Astrocyte (in vitro differentiated cells and primary cell): ENCODE results near the gene AUTS2. TPM values are rescaled to one million over a fixed set of nuclear protein-coding genes. Genes with fewer than 3 reads are reported as not detected.
"Not testable (repeated sequence)": the region's sequence is repeated elsewhere in the genome, so short reads cannot be mapped to it uniquely, and the experiment has no call there.

ENCODE experiments used
- DNase-seq: peaks from one replicate; pipeline ENCODE4 v3.0.0-alpha.2; 2010; ENCODE audit warnings: low read depth
- FAIRE-seq: peaks from 2 replicates; lab custom pipeline; 2011; peaks lifted over from hg19 to GRCh38; lab: Jason Lieb, UNC
- H2AFZ ChIP-seq: 2 replicates; pipeline ENCODE4 v1.6.0; 2012; ENCODE audit warnings: low read depth, low read length, inconsistent platforms
- H3K27ac ChIP-seq: 2 replicates; pipeline ENCODE4 v1.5.1; 2011; ENCODE audit warnings: low read depth, low read length, inconsistent platforms
- H3K27me3 ChIP-seq: 2 replicates; pipeline ENCODE4 v1.6.0; 2011; ENCODE audit warnings: low read length, inconsistent platforms; ENCODE audit not compliant: insufficient read depth
- H3K36me3 ChIP-seq: 2 replicates; pipeline ENCODE4 v1.5.1; 2011; ENCODE audit warnings: low read length, inconsistent platforms; ENCODE audit not compliant: insufficient read depth
- H3K4me1 ChIP-seq: 2 replicates; pipeline ENCODE4 v1.5.1; 2011; ENCODE audit warnings: low read length, inconsistent platforms; ENCODE audit not compliant: insufficient read depth
- H3K4me2 ChIP-seq: 2 replicates; pipeline ENCODE4 v1.6.0; 2012; ENCODE audit warnings: low read length, inconsistent platforms
- H3K4me3 ChIP-seq: 2 replicates; pipeline ENCODE4 v1.5.1; 2011; ENCODE audit warnings: low read depth, mild to moderate bottlenecking, low read length, inconsistent platforms; ENCODE audit not compliant: insufficient read depth
- H3K79me2 ChIP-seq: 2 replicates; pipeline ENCODE4 v1.6.0; 2012; ENCODE audit warnings: mild to moderate bottlenecking, low read length, inconsistent platforms; ENCODE audit not compliant: insufficient read depth
- H3K9ac ChIP-seq: 2 replicates; pipeline ENCODE4 v1.6.0; 2012; ENCODE audit warnings: mild to moderate bottlenecking, low read length, inconsistent platforms
- H3K9me3 ChIP-seq: 2 replicates; pipeline ENCODE4 v1.5.1; 2012; ENCODE audit warnings: low read depth, mild to moderate bottlenecking, low read length, inconsistent platforms; ENCODE audit not compliant: insufficient read depth
- H4K20me1 ChIP-seq: 2 replicates; pipeline ENCODE4 v1.6.0; 2012; ENCODE audit warnings: low read length, inconsistent platforms; ENCODE audit not compliant: insufficient read depth
- H3K27ac Mint-ChIP-seq: one replicate; pipeline ENCODE4 v1.8.0; 2021; ENCODE audit warnings: mild to moderate bottlenecking, mixed read lengths; ENCODE audit not compliant: unreplicated experiment
- H3K27me3 Mint-ChIP-seq: one replicate; pipeline ENCODE4 v1.8.0; 2021; ENCODE audit warnings: low read depth, mixed read lengths; ENCODE audit not compliant: unreplicated experiment
- H3K36me3 Mint-ChIP-seq: one replicate; pipeline ENCODE4 v1.8.0; 2021; ENCODE audit warnings: low read depth, mixed read lengths; ENCODE audit not compliant: unreplicated experiment
- H3K4me1 Mint-ChIP-seq: one replicate; pipeline ENCODE4 v1.8.0; 2021; ENCODE audit warnings: low read depth, mixed read lengths; ENCODE audit not compliant: unreplicated experiment
- H3K4me3 Mint-ChIP-seq: one replicate; pipeline ENCODE4 v1.8.0; 2021; ENCODE audit warnings: mild to moderate bottlenecking, moderate library complexity, mixed read lengths; ENCODE audit not compliant: unreplicated experiment
- H3K9me3 Mint-ChIP-seq: one replicate; pipeline ENCODE4 v1.8.0; 2021; ENCODE audit warnings: mild to moderate bottlenecking, mixed read lengths; ENCODE audit not compliant: unreplicated experiment
- CTCF ChIP-seq: IDR thresholded peaks from 2 replicates; pipeline ENCODE4 v1.5.1; 2011; ENCODE audit warnings: low read depth, mild to moderate bottlenecking, inconsistent platforms, low read length, moderate library complexity; ENCODE audit not compliant: insufficient read depth
- EZH2 ChIP-seq: IDR thresholded peaks from 2 replicates; pipeline ENCODE4 v1.6.1; 2012; ENCODE audit warnings: mild to moderate bottlenecking, low read length, inconsistent platforms; ENCODE audit not compliant: insufficient read depth
- total RNA-seq: library from RNA; stranded (reverse); gene quantifications from 2 replicates; pipeline ENCODE4 v1.2.1, GENCODE V29; 2021

Gene AUTS2
- total RNA-seq, 1 donor from 2014 or later, result 73.2 TPM

GRCh38 chr7:70592171-70592570 is 993.9 kb downstream of the AUTS2 start:
- Histone ChIP-seq H3K27me3 (peaks cover 12% of the 10 kb centered on the region), H3K27ac (no peak overlapping the region), H3K4me2 (no peak overlapping the region), H3K9ac (no peak overlapping the region), H3K4me3 (no peak overlapping the region), H4K20me1 (peaks cover 8% of the 10 kb centered on the region), H3K4me1 (peaks cover 5% of the 10 kb centered on the region), H3K79me2 (no peaks in the 10 kb centered on the region), H3K9me3 (no peaks in the 10 kb centered on the region), H2AFZ (no peak overlapping the region), H3K36me3 (no peaks in the 10 kb centered on the region)
- H3K27me3 Mint-ChIP-seq, result peaks cover 20% of the 10 kb centered on the region
- H3K27ac Mint-ChIP-seq, result no peak overlapping the region
- FAIRE-seq (no peak), DNase-seq (no peak)
- no peak for TF ChIP-seq EZH2
- H3K9me3 Mint-ChIP-seq, result no peaks in the 10 kb centered on the region
- H3K4me1 Mint-ChIP-seq, result peaks cover 15% of the 10 kb centered on the region
- H3K36me3 Mint-ChIP-seq, result no peaks in the 10 kb centered on the region
- no peak overlapping the region for H3K4me3 Mint-ChIP-seq

- H3K27me3 Mint-ChIP-seq, result peaks cover 35% of the 10 kb centered on the region
- Histone ChIP-seq H3K79me2 (no peaks in the 10 kb centered on the region), H3K4me2 (no peak overlapping the region), H3K36me3 (no peaks in the 10 kb centered on the region), H3K9me3 (no peaks in the 10 kb centered on the region), H3K4me1 (peaks cover 5% of the 10 kb centered on the region), H2AFZ (no peak overlapping the region), H3K27me3 (peaks cover 27% of the 10 kb centered on the region), H3K4me3 (no peak overlapping the region), H3K9ac (no peak overlapping the region), H4K20me1 (peaks cover 8% of the 10 kb centered on the region), H3K27ac (no peak overlapping the region)
- TF ChIP-seq EZH2 (no peak), CTCF (no peak)
- peak overlapping the region; percentile 9 for H3K4me3 Mint-ChIP-seq
- FAIRE-seq (no peak), DNase-seq (no peak)
- H3K36me3 Mint-ChIP-seq, result peaks cover 4% of the 10 kb centered on the region
- H3K9me3 Mint-ChIP-seq, result no peaks in the 10 kb centered on the region
- no peak overlapping the region for H3K27ac Mint-ChIP-seq
- H3K4me1 Mint-ChIP-seq, result peaks cover 11% of the 10 kb centered on the region
Measured at GRCh38 chr7:70594170-70594569, 995.9 kb downstream of the AUTS2 start.

GRCh38 chr7:70594885-70595284 is 996.6 kb downstream of the AUTS2 start:
- not testable (repeated sequence) for FAIRE-seq

More at GRCh38 chr7:70594885-70595284, 996.6 kb downstream of the AUTS2 start:
- not testable (repeated sequence) for H3K27ac ChIP-seq, H3K4me3 Mint-ChIP-seq, H4K20me1 ChIP-seq, H3K4me1 ChIP-seq, H3K4me3 ChIP-seq, H3K36me3 Mint-ChIP-seq, H3K79me2 ChIP-seq, H3K36me3 ChIP-seq, H3K4me1 Mint-ChIP-seq, H2AFZ ChIP-seq, DNase-seq, H3K9me3 Mint-ChIP-seq, H3K9ac ChIP-seq, H3K9me3 ChIP-seq, H3K4me2 ChIP-seq, H3K27ac Mint-ChIP-seq
- H3K27me3 Mint-ChIP-seq, result peaks cover 35% of the 10 kb centered on the region
- peaks cover 27% of the 10 kb centered on the region for H3K27me3 ChIP-seq
